PFSK-1 (cell line): ENCODE measurements around the gene MT1X.

ENCODE experiments used
- FOXP2 ChIP-seq: optimal IDR thresholded peaks from 2 replicates; pipeline ENCODE3; 2011; ENCODE audit warnings: borderline replicate concordance, control low read depth, inconsistent platforms; ENCODE audit not compliant: insufficient read depth; ENCODE audit errors: extremely low read length, extremely low read depth
- POLR2AphosphoS5 ChIP-seq: IDR thresholded peaks from 2 replicates; pipeline ENCODE4 v1.6.1; 2012; ENCODE audit warnings: low read depth, mild to moderate bottlenecking, control low read depth, low read length, moderate library complexity
- REST ChIP-seq, 2 experiments: IDR thresholded peaks; 2 replicates each; pipeline versions ENCODE4 v1.6.1 to v1.8.0; 2011 to 2012; ENCODE audit warnings: low read depth in 2 of 2, low read length in 2 of 2, control low read depth in 1 of 2, inconsistent platforms in 1 of 2, mild to moderate bottlenecking in 1 of 2, moderate library complexity in 1 of 2; ENCODE audit not compliant: insufficient read depth in 1 of 2
- SIN3A ChIP-seq: IDR thresholded peaks from 2 replicates; pipeline ENCODE4 v1.6.1; 2012; ENCODE audit warnings: mild to moderate bottlenecking, low read length, moderate library complexity, borderline replicate concordance; ENCODE audit not compliant: insufficient read depth
- TAF1 ChIP-seq: IDR thresholded peaks from 2 replicates; pipeline ENCODE4 v1.6.1; 2012; ENCODE audit warnings: low read length, control low read depth, borderline replicate concordance; ENCODE audit not compliant: insufficient read depth

- TF ChIP-seq REST (IDR thresholded peaks at IDR 0.05; ENCODE audit: insufficient read depth in 1 of 2, low read depth in 2 of 2, low read length in 2 of 2) = no peak
- TF ChIP-seq TAF1 = no peak
- TF ChIP-seq POLR2AphosphoS5 = no peak
- no peak for TF ChIP-seq SIN3A
- no peak for TF ChIP-seq FOXP2
Observed at GRCh38 chr16:56690420-56691122, 8.3 kb downstream of the MT1X start.
